Spleen (tissue), 7 donors: ENCODE data around the gene LRRC40.

ENCODE experiments used
- CTCF ChIP-seq, 11 experiments: fragments of 200-600 bp in 7 of 11; fragments of 450-650 bp in 4 of 11; sonication (generic) in 4 of 11; IDR thresholded peaks in 8 of 11; conservative IDR thresholded peaks in 3 of 11; 1 replicate in 7 of 11; 2 replicates in 4 of 11; pipeline versions ENCODE4 v1.4.0 to v1.8.0; 2016 to 2021; ENCODE audit warnings: antibody characterized with exemption in 11 of 11, inconsistent platforms in 4 of 11, mild to moderate bottlenecking in 1 of 11
- POLR2A ChIP-seq, 3 donors: fragments of 450-650 bp; IDR thresholded peaks; one replicate each; pipeline ENCODE4 v1.5.1; 2017; ENCODE audit warnings: antibody characterized with exemption in 3 of 3, mild to moderate bottlenecking in 1 of 3
- donor health status: DM: no; HTN: no; CAD: no; lungs with moderate emphysema.
- donor health status: DM: no; HTN: no; CAD: no.
- donor health status: DM: no; HTN: no; CAD: no.

- TF ChIP-seq POLR2A (IDR thresholded peaks at IDR 0.05) (no peak), CTCF (IDR thresholded peaks at IDR 0.05 in 8 of 11, conservative IDR thresholded peaks at IDR 0.05 in 3 of 11) (no peak)
Observed at GRCh38 chr1:70228670-70229069, 23.3 kb upstream of the LRRC40 start.
